Activated B cell treated with CpG ODN at 0.5 μM for 24 hours (primary cell): ENCODE measurements around the gene GPM6B. TPM values are rescaled to one million over a fixed set of nuclear protein-coding genes. Genes with fewer than 3 reads are reported as not detected.

Experiments
- ATAC-seq: fragments of 200-7000 bp; cut with Tn5 transposase; one replicate; pipeline ENCODE4 v1.10.0; 2021; ENCODE audit warnings: low read depth, mild to moderate bottlenecking, moderate library complexity
- CTCF ChIA-PET: fragments of 350-600 bp; sonication (Branson Sonifier 250); formaldehyde crosslinking; loops from one replicate; lab custom pipeline; 2021; ENCODE audit warnings: antibody characterized with exemption; lab: Charles Lee
- POLR2A ChIA-PET: fragments of 350-600 bp; sonication (Branson Sonifier 250); formaldehyde crosslinking; loops from one replicate; lab custom pipeline; 2021; ENCODE audit warnings: antibody characterized with exemption; lab: Charles Lee
- DNase-seq: peaks from one replicate; pipeline ENCODE4 v3.0.0; 2022
- H3K27ac Mint-ChIP-seq: one replicate; pipeline ENCODE4 v1.8.0; 2020; ENCODE audit warnings: mixed read lengths
- H3K27me3 Mint-ChIP-seq: one replicate; pipeline ENCODE4 v1.8.0; 2021; ENCODE audit warnings: mixed read lengths
- H3K36me3 Mint-ChIP-seq: one replicate; pipeline ENCODE4 v1.8.0; 2021; ENCODE audit warnings: low read depth, mixed read lengths
- H3K4me1 Mint-ChIP-seq: one replicate; pipeline ENCODE4 v1.8.0; 2021; ENCODE audit warnings: mixed read lengths
- H3K4me3 Mint-ChIP-seq: one replicate; pipeline ENCODE4 v1.8.0; 2020; ENCODE audit warnings: mild to moderate bottlenecking, mixed read lengths
- H3K9me3 Mint-ChIP-seq: one replicate; pipeline ENCODE4 v1.8.0; 2020; ENCODE audit warnings: mixed read lengths
- intact Hi-C: fragments of 100-400 bp; cut with micrococcal nuclease; formaldehyde crosslinking; loops from one replicate; pipeline ENCODE4 v1.15.1; 2024
- total RNA-seq: library from RNA; stranded (reverse); gene quantifications from 2 replicates; pipeline ENCODE4 v1.2.3, GENCODE V29; 2022
- TF ChIP-seq, protein P1 (sequence below): fragments of 200-600 bp; IDR thresholded peaks from one replicate; pipeline ENCODE4 v1.8.0; 2022; ENCODE audit warnings: antibody characterized with exemption, mild to moderate bottlenecking

Gene GPM6B
- total RNA-seq, 1 donor from 2014 or later, result not detected

DNA sequence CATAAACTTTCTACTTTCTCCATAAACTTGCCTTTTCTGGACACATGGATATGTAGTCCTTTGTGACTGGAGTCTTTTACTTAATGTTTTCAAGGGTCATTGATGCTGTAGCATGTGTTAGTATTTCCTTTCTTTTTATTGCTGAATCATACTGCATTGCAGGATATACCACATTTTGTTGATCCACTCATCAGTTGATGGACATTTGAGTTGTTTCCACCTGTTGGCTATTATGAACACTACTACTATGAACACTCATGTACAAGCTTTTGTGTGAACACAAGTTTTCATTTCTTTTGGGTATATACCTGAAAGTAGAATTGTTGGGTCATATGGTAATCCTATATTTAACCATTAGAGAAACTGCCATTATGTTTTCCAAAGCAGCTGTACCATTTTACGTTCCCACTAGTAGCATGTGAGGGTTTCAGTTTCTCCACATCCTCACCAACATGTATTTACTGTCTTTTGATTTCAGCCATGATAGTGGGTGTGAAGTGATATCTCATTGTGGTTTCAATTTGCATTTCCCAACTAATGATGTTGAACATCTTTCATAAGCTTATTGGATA, 26.3 kb upstream of the GPM6B start:
- no peak overlapping the region for H3K27ac Mint-ChIP-seq

DNA sequence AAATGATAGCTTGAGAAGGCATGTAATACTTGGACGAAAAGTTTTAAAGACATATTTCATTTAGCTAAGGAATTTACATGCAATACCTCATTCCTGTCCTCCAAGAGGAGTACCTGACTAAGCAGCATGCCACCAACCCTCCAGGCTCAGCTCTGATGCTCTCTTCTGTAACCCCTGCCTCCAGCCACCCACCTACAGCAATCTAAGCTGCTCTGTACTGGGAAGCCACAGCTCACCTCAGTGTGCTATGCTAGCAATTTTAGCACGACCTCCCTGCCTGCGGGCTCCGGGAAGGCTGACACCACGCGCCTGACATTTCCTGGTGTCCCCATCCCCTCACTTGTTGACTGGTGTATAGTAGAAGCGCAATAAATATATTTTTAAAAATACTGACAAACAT, 23.2 kb upstream of the GPM6B start:
- H3K4me3 Mint-ChIP-seq, result no peak overlapping the region
- TF ChIP-seq, protein P1, sequence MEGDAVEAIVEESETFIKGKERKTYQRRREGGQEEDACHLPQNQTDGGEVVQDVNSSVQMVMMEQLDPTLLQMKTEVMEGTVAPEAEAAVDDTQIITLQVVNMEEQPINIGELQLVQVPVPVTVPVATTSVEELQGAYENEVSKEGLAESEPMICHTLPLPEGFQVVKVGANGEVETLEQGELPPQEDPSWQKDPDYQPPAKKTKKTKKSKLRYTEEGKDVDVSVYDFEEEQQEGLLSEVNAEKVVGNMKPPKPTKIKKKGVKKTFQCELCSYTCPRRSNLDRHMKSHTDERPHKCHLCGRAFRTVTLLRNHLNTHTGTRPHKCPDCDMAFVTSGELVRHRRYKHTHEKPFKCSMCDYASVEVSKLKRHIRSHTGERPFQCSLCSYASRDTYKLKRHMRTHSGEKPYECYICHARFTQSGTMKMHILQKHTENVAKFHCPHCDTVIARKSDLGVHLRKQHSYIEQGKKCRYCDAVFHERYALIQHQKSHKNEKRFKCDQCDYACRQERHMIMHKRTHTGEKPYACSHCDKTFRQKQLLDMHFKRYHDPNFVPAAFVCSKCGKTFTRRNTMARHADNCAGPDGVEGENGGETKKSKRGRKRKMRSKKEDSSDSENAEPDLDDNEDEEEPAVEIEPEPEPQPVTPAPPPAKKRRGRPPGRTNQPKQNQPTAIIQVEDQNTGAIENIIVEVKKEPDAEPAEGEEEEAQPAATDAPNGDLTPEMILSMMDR, result no peak
- H3K36me3 Mint-ChIP-seq, result no peaks in the 10 kb centered on the region
- POLR2A ChIA-PET, result no interaction called here
- no peaks in the 10 kb centered on the region for H3K9me3 Mint-ChIP-seq
- no peak overlapping the region for H3K27ac Mint-ChIP-seq
- DNase-seq, result no peak
- CTCF ChIA-PET, result no interaction called here
- intact Hi-C loops, result no loop called here
- no peaks in the 10 kb centered on the region for H3K27me3 Mint-ChIP-seq
- ATAC-seq, result no peak
- no peaks in the 10 kb centered on the region for H3K4me1 Mint-ChIP-seq

More for the DNA sequence above, 26.3 kb upstream of the GPM6B start:
- no peaks in the 10 kb centered on the region for H3K36me3 Mint-ChIP-seq
- DNase-seq (no peak), ATAC-seq (no peak)
- H3K4me1 Mint-ChIP-seq, result no peaks in the 10 kb centered on the region
- CTCF ChIA-PET, result interaction anchor here (0.6 kb wide), 1 partner anchor 34 kb away, joined by 4 read pairs; no protein-coding TSS in a partner anchor
- TF ChIP-seq, protein P1, result no peak
- H3K4me3 Mint-ChIP-seq, result no peak overlapping the region
- H3K27me3 Mint-ChIP-seq, result no peaks in the 10 kb centered on the region
- H3K9me3 Mint-ChIP-seq, result no peaks in the 10 kb centered on the region
- POLR2A ChIA-PET, result no interaction called here
- intact Hi-C loops, result no loop called here

DNA sequence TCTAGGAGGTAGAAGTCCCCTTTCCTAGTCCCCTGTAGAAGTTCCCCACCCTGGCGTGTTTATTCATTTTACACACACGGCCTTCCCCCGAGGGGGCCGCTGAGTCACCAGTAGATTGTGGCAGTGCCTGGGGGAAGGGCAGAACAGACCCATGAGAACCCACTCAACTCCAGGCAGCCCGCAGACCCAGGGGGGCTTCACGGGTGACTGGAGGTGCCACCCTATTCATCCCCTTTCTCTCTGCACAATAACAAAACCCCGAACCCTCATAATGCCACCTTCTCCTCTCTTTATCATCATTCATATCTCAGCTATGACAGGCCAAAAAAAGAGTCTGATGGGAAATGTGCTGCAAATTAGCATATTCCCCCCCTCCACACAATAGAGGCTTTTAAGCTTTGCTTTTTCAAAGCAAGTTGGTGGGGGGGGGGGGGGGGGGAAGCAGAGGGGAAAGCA, 20.4 kb upstream of the GPM6B start:
- Mint-ChIP-seq H3K36me3 (no peaks in the 10 kb centered on the region), H3K4me1 (no peaks in the 10 kb centered on the region), H3K9me3 (no peaks in the 10 kb centered on the region), H3K4me3 (no peak overlapping the region), H3K27ac (no peak overlapping the region), H3K27me3 (no peaks in the 10 kb centered on the region)
- ChIA-PET POLR2A (no interaction called here), CTCF (no interaction called here)
- intact Hi-C loops, result no loop called here
- ATAC-seq (peak; percentile 25), DNase-seq (no peak)
- TF ChIP-seq, protein P1, result no peak

DNA sequence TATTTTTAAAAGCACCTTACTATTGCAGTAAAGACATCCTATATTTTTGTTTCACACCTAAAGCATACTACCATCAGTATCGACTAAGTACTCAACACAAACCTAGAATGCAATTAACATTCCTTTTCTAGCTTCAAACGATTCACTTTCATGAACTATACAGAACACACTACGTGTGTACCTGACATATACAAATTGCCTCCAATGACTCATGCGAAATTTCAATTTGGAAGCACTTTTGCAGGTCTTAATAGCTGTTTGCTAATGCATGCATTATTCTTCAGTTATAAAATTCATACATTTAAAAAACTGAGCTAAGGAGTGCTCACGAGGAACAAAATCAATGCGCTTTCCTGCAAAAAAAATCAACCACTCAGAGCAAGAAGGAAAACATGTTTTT, 19.7 kb upstream of the GPM6B start:
- Mint-ChIP-seq H3K4me1 (no peaks in the 10 kb centered on the region), H3K4me3 (no peak overlapping the region), H3K9me3 (no peaks in the 10 kb centered on the region), H3K27ac (no peak overlapping the region), H3K27me3 (no peaks in the 10 kb centered on the region), H3K36me3 (no peaks in the 10 kb centered on the region)
- DNase-seq (no peak), ATAC-seq (no peak)
- ChIA-PET CTCF (no interaction called here), POLR2A (no interaction called here)
- intact Hi-C loops, result no loop called here
- TF ChIP-seq, protein P1, result no peak

DNA sequence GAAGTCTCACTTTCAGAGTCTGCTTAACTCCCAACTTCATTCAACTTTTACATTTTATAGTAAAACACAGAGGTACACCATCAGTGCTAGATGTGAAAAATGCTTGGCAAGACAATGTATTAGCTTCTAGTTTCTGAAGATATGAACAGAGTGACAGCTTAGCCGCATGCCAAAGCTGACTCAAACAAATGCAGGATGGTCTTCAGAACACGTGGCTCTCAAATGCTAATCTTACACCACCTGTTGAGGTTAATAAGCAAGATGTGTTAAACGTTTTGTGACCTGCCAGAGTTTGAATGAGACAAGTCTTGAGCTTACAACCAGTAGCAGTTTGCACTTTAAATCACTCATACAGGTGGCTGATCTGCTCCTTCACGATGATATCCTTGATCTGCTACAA, 18.9 kb upstream of the GPM6B start:
- no peaks in the 10 kb centered on the region for H3K36me3 Mint-ChIP-seq
- ATAC-seq, result no peak
- H3K9me3 Mint-ChIP-seq, result no peaks in the 10 kb centered on the region
- CTCF ChIA-PET, result no interaction called here
- H3K4me1 Mint-ChIP-seq, result no peaks in the 10 kb centered on the region
- H3K27ac Mint-ChIP-seq, result no peak overlapping the region
- TF ChIP-seq, protein P1, result no peak
- intact Hi-C loops, result no loop called here
- H3K27me3 Mint-ChIP-seq, result no peaks in the 10 kb centered on the region
- DNase-seq, result no peak
- H3K4me3 Mint-ChIP-seq, result no peak overlapping the region
- POLR2A ChIA-PET, result no interaction called here
